Measurements from ENCODE around the gene TMEM131. TPM values are rescaled to one million over a fixed set of nuclear protein-coding genes. Genes with fewer than 3 reads are reported as not detected.

Gene TMEM131
- total RNA-seq, 4 donors from 2014 or later = 32.8 to 54.8 (median 41.2) TPM

DNA sequence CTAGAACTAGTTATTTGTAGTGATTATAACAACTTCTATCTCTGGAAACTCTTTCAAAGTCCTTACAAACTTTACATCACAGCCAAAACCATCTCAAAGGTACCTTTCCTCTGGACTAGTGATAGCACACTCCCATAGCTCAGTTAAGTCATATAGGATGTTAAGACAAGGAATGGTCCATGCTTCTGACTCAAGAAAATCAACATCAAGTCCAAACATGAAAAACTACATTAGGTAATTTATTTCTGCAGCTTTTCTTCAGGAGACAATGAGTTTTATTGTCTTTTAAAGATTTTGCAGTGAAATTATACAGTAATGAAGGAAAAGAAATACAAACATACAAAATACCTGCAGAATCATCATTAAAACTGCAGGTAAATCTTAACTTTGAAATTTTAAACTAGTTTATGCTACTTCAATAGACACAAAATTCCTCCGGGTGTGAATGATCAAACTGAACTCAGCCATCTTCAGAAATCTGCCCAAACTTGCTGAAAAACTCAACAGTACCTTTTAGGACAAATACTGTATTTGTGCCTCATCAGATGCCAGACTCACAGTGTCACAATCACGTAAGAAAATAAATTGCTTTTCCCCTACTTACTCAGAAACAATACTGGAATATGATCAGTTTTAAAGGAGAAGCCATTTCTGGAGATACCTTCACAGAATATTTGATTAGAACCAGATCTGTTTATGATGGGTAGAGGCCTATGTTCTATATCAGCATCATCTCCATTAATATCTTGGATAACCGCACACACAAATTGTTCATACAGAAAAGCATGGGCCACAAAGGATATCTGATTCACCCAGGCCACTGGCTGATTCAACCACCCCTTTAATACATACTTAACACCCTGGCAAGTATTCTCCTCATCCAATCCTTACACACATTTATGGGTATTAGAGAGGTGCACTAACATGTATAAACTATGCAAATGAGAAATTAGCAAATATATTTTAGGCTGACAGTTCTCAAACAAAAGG lies 2.6 kb downstream of the TMEM131 start:
- no peak for DNase-seq (ENCODE audit: low spot score in 2 of 2)
- intact Hi-C loops (cut with DNase I; ENCODE audit: low total_unique reads) = no loop called here
- TF ChIP-seq CTCF (IDR thresholded peaks at IDR 0.05) (no peak), POLR2A (IDR thresholded peaks at IDR 0.05) (no peak)
- WGBS, 2 donors = 43 to 46% methylated on average over 3 of the region's 3 CpGs
- no peak overlapping the region for H3K4me3 ChIP-seq (ENCODE audit: low read depth, poor library complexity, severe bottlenecking)

GRCh38 chr2:97991081-97991856 lies 4.5 kb downstream of the TMEM131 start:
- WGBS, 2 donors = 90 to 92% methylated on average over 7 of the region's 7 CpGs
- no peak for DNase-seq (ENCODE audit: low spot score in 2 of 2)
- no peak overlapping the region for H3K4me3 ChIP-seq (ENCODE audit: low read depth, poor library complexity, severe bottlenecking)
- intact Hi-C loops (cut with DNase I; ENCODE audit: low total_unique reads) = no loop called here
- TF ChIP-seq CTCF (IDR thresholded peaks at IDR 0.05) (no peak), POLR2A (IDR thresholded peaks at IDR 0.05) (no peak)

DNA sequence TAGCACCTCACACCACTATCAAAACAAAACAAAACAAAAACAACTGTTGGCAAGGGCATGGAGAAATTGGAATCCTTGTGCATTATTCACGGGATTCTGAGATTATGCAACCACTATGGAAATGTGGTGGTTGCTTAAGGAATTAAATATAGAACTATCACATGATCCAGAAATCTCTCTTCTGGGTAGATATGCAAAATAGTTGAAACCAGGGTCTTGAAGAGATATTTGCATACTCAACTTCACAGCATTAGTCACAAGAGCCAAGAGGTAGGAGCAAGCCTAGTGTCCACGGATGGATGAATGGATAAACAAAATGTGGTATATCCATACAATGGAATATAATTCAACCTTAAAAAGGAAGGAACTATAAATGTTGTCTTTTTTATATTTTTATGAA lies 7.0 kb downstream of the TMEM131 start:
- 75 to 80% methylated on average over 2 of the region's 2 CpGs for WGBS, 2 donors
- TF ChIP-seq POLR2A (IDR thresholded peaks at IDR 0.05) (no peak), CTCF (IDR thresholded peaks at IDR 0.05) (no peak)
- intact Hi-C loops (cut with DNase I; ENCODE audit: low total_unique reads) = no loop called here

DNA sequence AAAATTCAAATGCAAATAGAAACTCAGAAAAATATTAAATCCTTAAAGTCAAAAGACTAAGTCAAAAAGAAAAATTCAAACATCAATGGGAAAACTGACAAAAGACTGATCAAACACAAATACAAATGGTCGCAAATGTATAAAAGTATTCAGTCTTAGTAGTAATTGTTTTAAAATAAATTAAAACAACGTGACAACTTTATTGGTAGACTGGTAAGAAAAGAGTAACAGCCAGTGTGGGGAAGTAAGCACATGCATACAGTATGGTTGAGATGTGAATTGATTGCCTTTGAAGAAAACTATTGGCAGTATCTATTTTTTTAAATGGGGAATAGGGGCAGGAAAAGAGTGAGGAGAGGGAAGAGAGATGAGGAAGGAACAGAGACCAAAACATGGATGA lies 9.8 kb downstream of the TMEM131 start:
- TF ChIP-seq POLR2A (IDR thresholded peaks at IDR 0.05) = no peak
- no peak for TF ChIP-seq CTCF (IDR thresholded peaks at IDR 0.05)
- no peak overlapping the region for H3K4me3 ChIP-seq (ENCODE audit: low read depth, poor library complexity, severe bottlenecking)
- no peak for DNase-seq (ENCODE audit: low spot score in 2 of 2)
- intact Hi-C loops (cut with DNase I; ENCODE audit: low total_unique reads) = no loop called here
- WGBS, 2 donors = 93% methylated on average over 2 of the region's 2 CpGs

More for the DNA sequence above, 7.0 kb downstream of the TMEM131 start:
- H3K4me3 ChIP-seq (ENCODE audit: low read depth, poor library complexity, severe bottlenecking) = no peak overlapping the region
- no peak for DNase-seq (ENCODE audit: low spot score in 2 of 2)

GRCh38 chr2:97983698-97984097 lies 12.1 kb downstream of the TMEM131 start:
- DNase-seq (ENCODE audit: low spot score in 2 of 2) = no peak
- no peak overlapping the region for H3K4me3 ChIP-seq (ENCODE audit: low read depth, poor library complexity, severe bottlenecking)
- intact Hi-C loops (cut with DNase I; ENCODE audit: low total_unique reads) = no loop called here
- 81% methylated on average over 3 of the region's 3 CpGs for WGBS, 2 donors
- TF ChIP-seq POLR2A (IDR thresholded peaks at IDR 0.05) = no peak
- TF ChIP-seq CTCF (IDR thresholded peaks at IDR 0.05) = no peak

All from lower leg skin (tissue), 4 donors.